ENCODE measurements around the gene JPH4. TPM values are rescaled to one million over a fixed set of nuclear protein-coding genes. Genes with fewer than 3 reads are reported as not detected.

Gene JPH4
- total and polyA plus RNA-seq, 2 of the 8 experiments (the other 6 are each of a cell fraction or from before 2014, with no cell fraction given), result 23.9 to 46.7 TPM

GRCh38 chr14:23623962-23624361 is 45.4 kb upstream of the JPH4 start:
- H3K9me3 ChIP-seq (ENCODE audit: insufficient read depth in 2 of 2, low read depth in 1 of 2, low read length in 1 of 2), result peaks cover 38 to 41% of the 10 kb centered on the region in 2 experiments

More at GRCh38 chr14:23623962-23624361, 45.4 kb upstream of the JPH4 start:
- H3K4ac ChIP-seq (replicated peaks; ENCODE audit: insufficient read length, low read depth, low read length), result no peak overlapping the region
- no peak overlapping the region for H3K27ac ChIP-seq (ENCODE audit: low read depth, low read length)
- no peaks in the 10 kb centered on the region for H3K27me3 ChIP-seq (replicated peaks in 1 of 4; ENCODE audit: control insufficient read depth in 3 of 4, extremely low read depth in 1 of 4, insufficient read depth in 3 of 4, low read length in 3 of 4)
- H3K14ac ChIP-seq (ENCODE audit: insufficient read length), result no peak overlapping the region
- no peaks in the 10 kb centered on the region for H3K23me2 ChIP-seq (ENCODE audit: low read depth, low read length)
- no peak overlapping the region for H2BK120ac ChIP-seq (replicated peaks; ENCODE audit: low read depth, low read length)
- H2AK5ac ChIP-seq (ENCODE audit: low read depth, low read length), result no peak overlapping the region
- H4K5ac ChIP-seq (ENCODE audit: insufficient read length, low read depth, low read length), result no peak overlapping the region
- no peak overlapping the region for H2BK12ac ChIP-seq (ENCODE audit: low read depth, low read length)
- H4K91ac ChIP-seq (replicated peaks; ENCODE audit: insufficient read length, low read length), result no peak overlapping the region
- no peak overlapping the region for H3K4me3 ChIP-seq (ENCODE audit: extremely low read depth in 1 of 4, insufficient read depth in 2 of 4, low read depth in 3 of 4, low read length in 4 of 4)
- CTCF ChIA-PET (ENCODE audit: partially characterized antibody), result interaction anchor here (0.9 to 6.5 kb wide), 2 partner anchors 8 to 54 kb away, joined by 3 to 36 read pairs; no protein-coding TSS in a partner anchor
- H2BK20ac ChIP-seq (ENCODE audit: low read length), result no peak overlapping the region
- H3K4me1 ChIP-seq (replicated peaks in 1 of 4; ENCODE audit: control insufficient read depth in 3 of 4, insufficient read depth in 4 of 4, low read length in 3 of 4), result no peaks in the 10 kb centered on the region
- H4K20me1 ChIP-seq (replicated peaks in 1 of 2; ENCODE audit: control insufficient read depth in 1 of 2, insufficient read depth in 2 of 2, low read length in 2 of 2), result no peaks in the 10 kb centered on the region
- H3K23ac ChIP-seq (ENCODE audit: insufficient read length), result no peak overlapping the region
- no peaks in the 10 kb centered on the region for H3K36me3 ChIP-seq (ENCODE audit: control insufficient read depth in 2 of 4, insufficient read depth in 4 of 4, low read length in 3 of 4)
- H3K79me1 ChIP-seq (ENCODE audit: low read depth, low read length), result no peaks in the 10 kb centered on the region
- TF ChIP-seq TAF7 (optimal IDR thresholded peaks at IDR 0.05; ENCODE audit: borderline replicate concordance, low read depth, low read length) (no peak), CREB1 (IDR thresholded peaks at IDR 0.05) (no peak)
- no peak overlapping the region for H2BK5ac ChIP-seq (ENCODE audit: low read depth, low read length)
- DNase-seq (ENCODE audit: low read depth in 1 of 2, low spot score in 2 of 2), result no peak
- POLR2A ChIA-PET (ENCODE audit: partially characterized antibody), result no interaction called here
- no peak overlapping the region for H4K8ac ChIP-seq (ENCODE audit: extremely low read depth, insufficient read depth, low read length)
- H3K4me2 ChIP-seq (ENCODE audit: insufficient read depth in 1 of 2, low read depth in 2 of 2, low read length in 2 of 2), result no peak overlapping the region
- no peak for FAIRE-seq
- H3K9ac ChIP-seq (replicated peaks in 1 of 4; ENCODE audit: extremely low read depth in 1 of 4, low read depth in 3 of 4, low read length in 3 of 4), result no peak overlapping the region
- no peak overlapping the region for H3K18ac ChIP-seq (ENCODE audit: extremely low read depth, low read length)
- H3K56ac ChIP-seq (replicated peaks; ENCODE audit: insufficient read length, low read depth, low read length), result no peak overlapping the region
- no peak overlapping the region for H2AFZ ChIP-seq (ENCODE audit: low read length)
- no peak overlapping the region for H2BK15ac ChIP-seq (ENCODE audit: low read length)
- H3K79me2 ChIP-seq (ENCODE audit: control insufficient read depth in 1 of 2, insufficient read depth in 2 of 2, low read length in 2 of 2), result no peaks in the 10 kb centered on the region

Data from H1 (cell line).